ENCODE results near the gene JKAMP.

GRCh38 chr14:59532419-59532818 lies 48.1 kb downstream of the JKAMP start:
- no peak for TF ChIP-seq POLR2AphosphoS5 (IDR thresholded peaks at IDR 0.05)
- TF ChIP-seq, protein P1, sequence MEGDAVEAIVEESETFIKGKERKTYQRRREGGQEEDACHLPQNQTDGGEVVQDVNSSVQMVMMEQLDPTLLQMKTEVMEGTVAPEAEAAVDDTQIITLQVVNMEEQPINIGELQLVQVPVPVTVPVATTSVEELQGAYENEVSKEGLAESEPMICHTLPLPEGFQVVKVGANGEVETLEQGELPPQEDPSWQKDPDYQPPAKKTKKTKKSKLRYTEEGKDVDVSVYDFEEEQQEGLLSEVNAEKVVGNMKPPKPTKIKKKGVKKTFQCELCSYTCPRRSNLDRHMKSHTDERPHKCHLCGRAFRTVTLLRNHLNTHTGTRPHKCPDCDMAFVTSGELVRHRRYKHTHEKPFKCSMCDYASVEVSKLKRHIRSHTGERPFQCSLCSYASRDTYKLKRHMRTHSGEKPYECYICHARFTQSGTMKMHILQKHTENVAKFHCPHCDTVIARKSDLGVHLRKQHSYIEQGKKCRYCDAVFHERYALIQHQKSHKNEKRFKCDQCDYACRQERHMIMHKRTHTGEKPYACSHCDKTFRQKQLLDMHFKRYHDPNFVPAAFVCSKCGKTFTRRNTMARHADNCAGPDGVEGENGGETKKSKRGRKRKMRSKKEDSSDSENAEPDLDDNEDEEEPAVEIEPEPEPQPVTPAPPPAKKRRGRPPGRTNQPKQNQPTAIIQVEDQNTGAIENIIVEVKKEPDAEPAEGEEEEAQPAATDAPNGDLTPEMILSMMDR (IDR thresholded peaks at IDR 0.05) = no peak

All from stomach (tissue), 4 donors.